Suppressor macrophage treated with lipopolysaccharide for 1 hour (primary cell): ENCODE results near the gene KCTD17.

Source experiments
- DNase-seq, 3 donors: peaks; one replicate each; pipeline ENCODE4 v3.0.0-alpha.2; 2020 to 2022

The KCTD17 gene

GRCh38 chr22:37021710-37022482, 29.6 kb upstream of the KCTD17 start:
- peak; percentile 77 to 92 (median 83) for DNase-seq

GRCh38 chr22:37022483-37023337, 28.8 kb upstream of the KCTD17 start:
- no peak for DNase-seq

GRCh38 chr22:37023743-37024338, 27.7 kb upstream of the KCTD17 start:
- DNase-seq = no peak

GRCh38 chr22:37024339-37025157, 27.0 kb upstream of the KCTD17 start:
- no peak for DNase-seq

GRCh38 chr22:37025500-37026070, 26.0 kb upstream of the KCTD17 start:
- no peak for DNase-seq

- no peak for DNase-seq
Observed at GRCh38 chr22:37026325-37026724, 25.2 kb upstream of the KCTD17 start.

GRCh38 chr22:37027556-37027955, 24.0 kb upstream of the KCTD17 start:
- DNase-seq = no peak

GRCh38 chr22:37028692-37029674, 22.6 kb upstream of the KCTD17 start:
- DNase-seq = no peak

GRCh38 chr22:37030560-37031281, 20.8 kb upstream of the KCTD17 start:
- DNase-seq = no peak

- DNase-seq = no peak
Observed at GRCh38 chr22:37032134-37032534, 19.4 kb upstream of the KCTD17 start.

GRCh38 chr22:37032535-37033460, 18.7 kb upstream of the KCTD17 start:
- DNase-seq = no peak

- no peak for DNase-seq
Observed at GRCh38 chr22:37033605-37034430, 17.7 kb upstream of the KCTD17 start.

- no peak for DNase-seq
Observed at GRCh38 chr22:37036655-37037377, 14.7 kb upstream of the KCTD17 start.

- DNase-seq = no peak
Observed at GRCh38 chr22:37037669-37038068, 13.9 kb upstream of the KCTD17 start.

- no peak for DNase-seq
Observed at GRCh38 chr22:37039466-37039865, 12.1 kb upstream of the KCTD17 start.

- DNase-seq = no peak
Observed at GRCh38 chr22:37043209-37043827, 8.2 kb upstream of the KCTD17 start.
